Measurements from ENCODE around the gene TMEM41B. TPM values are rescaled to one million over a fixed set of nuclear protein-coding genes. Genes with fewer than 3 reads are reported as not detected.

The TMEM41B gene
- polyA plus RNA-seq, 3 donors, result 5.5 to 11.3 (median 5.9) TPM

GRCh38 chr11:9267680-9268079 is 46.7 kb downstream of the TMEM41B start:
- no peak for DNase-seq
- no peak for TF ChIP-seq CTCF (IDR thresholded peaks at IDR 0.05)
- Histone ChIP-seq H2AFZ (ENCODE audit: insufficient read depth, low read depth, low read length, poor library complexity, severe bottlenecking) (no peak overlapping the region), H3K27ac (ENCODE audit: low read depth in 1 of 2, low read length in 2 of 2) (no peak overlapping the region), H3K4me2 (replicated peaks; ENCODE audit: extremely low read depth, low read length, poor library complexity, severe bottlenecking) (no peak overlapping the region), H3K4me1 (ENCODE audit: control insufficient read depth in 1 of 2, insufficient read depth in 2 of 2, low read length in 2 of 2) (peaks cover 18 to 22% of the 10 kb centered on the region in 2 donors), H3K79me2 (ENCODE audit: insufficient read depth, low read length) (peaks cover 11% of the 10 kb centered on the region), H3K36me3 (replicated peaks in 1 of 2; ENCODE audit: control insufficient read depth in 1 of 2, insufficient read depth in 2 of 2, low read length in 2 of 2) (no peaks in the 10 kb centered on the region), H3K9me3 (replicated peaks in 1 of 2; ENCODE audit: control insufficient read depth in 1 of 2, insufficient read depth in 1 of 2, low read length in 2 of 2) (no peaks in the 10 kb centered on the region), H3K27me3 (ENCODE audit: control insufficient read depth in 2 of 2, insufficient read depth in 2 of 2, low read length in 2 of 2) (no peaks in the 10 kb centered on the region), H3K4me3 (replicated peaks in 1 of 3; ENCODE audit: low read depth in 2 of 3, low read length in 3 of 3) (no peak overlapping the region), H4K20me1 (ENCODE audit: insufficient read depth, low read length) (peaks cover 10% of the 10 kb centered on the region), H3K9ac (ENCODE audit: insufficient read depth, low read length, poor library complexity, severe bottlenecking) (no peak overlapping the region)
- no peak overlapping the region for H3K4me3 Mint-ChIP-seq
- H3K27ac Mint-ChIP-seq, result no peak overlapping the region
- WGBS (ENCODE audit: insufficient coverage), result 100% methylated on average over 1 of the region's 4 CpGs
- peaks cover 11% of the 10 kb centered on the region for H3K4me1 Mint-ChIP-seq
- H3K36me3 Mint-ChIP-seq, result peaks cover 0 to 2% of the 10 kb centered on the region in 2 donors
- H3K27me3 Mint-ChIP-seq (ENCODE audit: low read depth in 3 of 3), result peaks cover 0 to 15% (median 7%) of the 10 kb centered on the region in 3 donors
- intact Hi-C loops (cut with micrococcal nuclease), result no loop called here
- H3K9me3 Mint-ChIP-seq, result no peaks in the 10 kb centered on the region

GRCh38 chr11:9266926-9267325 is 47.5 kb downstream of the TMEM41B start:
- peaks cover 0 to 15% (median 7%) of the 10 kb centered on the region in 3 donors for H3K27me3 Mint-ChIP-seq (ENCODE audit: low read depth in 3 of 3)
- Histone ChIP-seq H3K4me1 (ENCODE audit: control insufficient read depth in 1 of 2, insufficient read depth in 2 of 2, low read length in 2 of 2) (peaks cover 15 to 24% of the 10 kb centered on the region in 2 donors), H3K79me2 (ENCODE audit: insufficient read depth, low read length) (peaks cover 18% of the 10 kb centered on the region), H3K9ac (ENCODE audit: insufficient read depth, low read length, poor library complexity, severe bottlenecking) (no peak overlapping the region), H3K9me3 (replicated peaks in 1 of 2; ENCODE audit: control insufficient read depth in 1 of 2, insufficient read depth in 1 of 2, low read length in 2 of 2) (no peaks in the 10 kb centered on the region), H2AFZ (ENCODE audit: insufficient read depth, low read depth, low read length, poor library complexity, severe bottlenecking) (no peak overlapping the region), H3K27ac (ENCODE audit: low read depth in 1 of 2, low read length in 2 of 2) (no peak overlapping the region), H4K20me1 (ENCODE audit: insufficient read depth, low read length) (peaks cover 18% of the 10 kb centered on the region), H3K27me3 (ENCODE audit: control insufficient read depth in 2 of 2, insufficient read depth in 2 of 2, low read length in 2 of 2) (no peaks in the 10 kb centered on the region), H3K4me3 (replicated peaks in 1 of 3; ENCODE audit: low read depth in 2 of 3, low read length in 3 of 3) (no peak overlapping the region), H3K36me3 (replicated peaks in 1 of 2; ENCODE audit: control insufficient read depth in 1 of 2, insufficient read depth in 2 of 2, low read length in 2 of 2) (no peaks in the 10 kb centered on the region), H3K4me2 (replicated peaks; ENCODE audit: extremely low read depth, low read length, poor library complexity, severe bottlenecking) (no peak overlapping the region)
- H3K4me1 Mint-ChIP-seq, result peaks cover 16% of the 10 kb centered on the region
- no peak overlapping the region for H3K27ac Mint-ChIP-seq
- peak overlapping the region in 1 of 2 donors; percentile 42 for H3K4me3 Mint-ChIP-seq
- DNase-seq, result no peak
- TF ChIP-seq CTCF (IDR thresholded peaks at IDR 0.05), result no peak
- peaks cover 2 to 3% of the 10 kb centered on the region in 2 donors for H3K36me3 Mint-ChIP-seq
- 80% methylated on average over 1 of the region's 8 CpGs for WGBS (ENCODE audit: insufficient coverage)
- intact Hi-C loops (cut with micrococcal nuclease), result no loop called here
- no peaks in the 10 kb centered on the region for H3K9me3 Mint-ChIP-seq
